ENCODE measurements around the gene EFNA5.

- TF ChIP-seq CTCF (IDR thresholded peaks at IDR 0.05): no peak
- TF ChIP-seq POLR2A (IDR thresholded peaks at IDR 0.05): no peak
These were observed 41.7 kb upstream of the EFNA5 start for GRCh38 chr5:107712359-107712870.

Data from lower leg skin (tissue), 3 donors.